Activated CD4-positive, alpha-beta T cell treated with anti-CD3 and anti-CD28 coated beads, Interleukin-2, Interleukin-4, amounts not matched to agents 100 ng/mL and 50 ng/mL, durations not matched to agents 16 hours and 8 hours (primary cell): ENCODE data around the gene NANOS3.
"Not testable (repeated sequence)": the region's sequence is repeated elsewhere in the genome, so short reads cannot be mapped to it uniquely, and the experiment has no call there.

ENCODE experiments used
- DNase-seq: peaks from one replicate; pipeline ENCODE4 v3.0.0-alpha.2; 2020; ENCODE audit warnings: low spot score

NANOS3 gene

GRCh38 chr19:13920940-13921747 is 44.2 kb downstream of the NANOS3 start:
- DNase-seq: peak; percentile 60

- not testable (repeated sequence) for DNase-seq
Observed at GRCh38 chr19:13922118-13922517, 45.2 kb downstream of the NANOS3 start.

DNA sequence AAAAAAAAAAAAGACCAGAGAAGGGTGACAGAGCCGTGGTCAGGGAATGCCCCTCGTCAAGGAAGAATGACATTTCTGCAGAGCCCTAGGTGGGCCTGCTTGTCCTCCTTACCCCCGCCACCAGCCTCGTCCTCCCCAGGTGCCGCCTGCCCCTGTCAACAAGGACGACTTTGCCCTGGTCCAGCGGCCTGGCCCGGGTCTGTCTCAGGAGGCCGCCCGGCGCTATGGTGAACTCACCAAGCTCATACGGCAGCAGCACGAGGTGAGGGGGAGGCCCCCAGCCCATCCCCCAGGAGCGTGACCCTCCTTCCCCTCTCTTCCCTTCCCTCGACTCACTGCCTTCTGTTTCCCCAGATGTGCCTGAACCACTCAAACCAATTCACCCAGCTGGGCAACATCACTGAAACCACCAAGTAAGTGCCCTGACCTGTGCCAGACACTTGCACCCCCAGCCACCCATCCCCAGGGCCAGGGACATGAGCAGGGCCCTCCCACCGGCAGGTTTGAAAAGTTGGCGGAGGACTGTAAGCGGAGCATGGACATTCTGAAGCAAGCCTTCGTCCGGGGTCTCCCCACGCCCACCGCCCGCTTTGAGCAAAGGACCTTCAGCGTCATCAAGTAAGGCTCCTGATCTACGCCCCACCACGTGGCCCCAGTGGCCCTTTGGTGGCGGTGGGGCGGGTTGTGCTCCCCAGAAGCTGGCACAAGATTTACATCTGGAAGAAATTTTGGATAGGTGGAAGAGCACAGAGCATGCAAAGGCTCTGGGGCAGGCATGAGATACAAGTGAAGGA is 46.5 kb downstream of the NANOS3 start:
- DNase-seq: no peak

- DNase-seq: no peak
Observed at GRCh38 chr19:13926010-13926409, 49.1 kb downstream of the NANOS3 start.

GRCh38 chr19:13926715-13927114 is 49.8 kb downstream of the NANOS3 start:
- no peak for DNase-seq

DNA sequence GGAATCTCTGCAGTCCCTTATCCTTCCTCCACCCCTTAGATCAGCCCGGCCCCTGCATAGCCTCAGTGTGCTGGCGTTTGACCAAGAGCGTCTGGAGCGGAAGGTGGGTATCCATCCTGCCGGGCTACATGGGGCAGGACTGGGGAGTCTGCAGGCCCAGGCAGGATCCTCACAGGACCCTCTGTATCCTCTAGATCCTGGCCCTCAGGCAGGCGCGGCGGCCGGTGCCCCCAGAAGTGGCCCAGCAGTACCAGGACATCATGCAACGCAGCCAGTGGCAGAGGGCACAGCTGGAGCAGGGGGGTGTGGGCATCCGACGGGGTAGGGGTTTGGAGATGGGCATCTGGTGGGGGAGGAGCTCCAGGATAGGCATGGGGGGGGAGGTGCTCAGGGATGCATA is 52.4 kb downstream of the NANOS3 start:
- no peak for DNase-seq

GRCh38 chr19:13929956-13930355 is 53.0 kb downstream of the NANOS3 start:
- no peak for DNase-seq
